K562 (cell line): ENCODE data around the gene TRIM37.

Experiments
- CBFB ChIP-seq: sonication (generic); formaldehyde crosslinking; IDR thresholded peaks from 2 replicates; pipeline ENCODE4 v1.4.0; 2020; ENCODE audit warnings: mild to moderate bottlenecking, missing genetic modification reagents
- EGR1 ChIP-seq: fragments of 450-650 bp; conservative IDR thresholded peaks from 2 replicates; pipeline ENCODE4 v1.6.1; 2017; ENCODE audit warnings: mild to moderate bottlenecking
- GABPA ChIP-seq: fragments of 200-800 bp; sonication (Bioruptor generic); conservative IDR thresholded peaks from 2 replicates; pipeline ENCODE4 v1.6.1; 2016; ENCODE audit warnings: low read depth, missing genetic modification characterization, missing compliant biosample characterization
- MTA2 ChIP-seq: fragments of 450-650 bp; IDR thresholded peaks from 2 replicates; pipeline ENCODE4 v1.6.1; 2016; ENCODE audit warnings: low read depth
- NR2C2 ChIP-seq, 2 experiments: fragments of 200-800 bp in 1 of 2; sonication (Bioruptor generic) in 1 of 2; sonication (generic) in 1 of 2; formaldehyde crosslinking in 1 of 2; IDR thresholded peaks; 2 replicates each; pipeline versions ENCODE4 v1.6.1 to v1.8.0; 2016 to 2022; ENCODE audit warnings: mild to moderate bottlenecking in 1 of 2, missing compliant biosample characterization in 1 of 2, missing genetic modification characterization in 1 of 2, missing genetic modification reagents in 1 of 2
- POLR2A ChIP-seq: fragments of 450-650 bp; conservative IDR thresholded peaks from 2 replicates; pipeline ENCODE4 v1.6.1; 2016
- TF ChIP-seq, protein P1 (sequence below): fragments of 250-450 bp; sonication (Bioruptor Pico); IDR thresholded peaks from 2 replicates; pipeline ENCODE4 v1.5.0; 2020; ENCODE audit warnings: mild to moderate bottlenecking, borderline replicate concordance
- TF ChIP-seq, protein P2 (sequence below), 3 experiments: IDR thresholded peaks in 2 of 3; conservative IDR thresholded peaks in 1 of 3; 2 replicates each; pipeline ENCODE4 v1.5.1; 2011 to 2012; ENCODE audit warnings: low read length in 3 of 3, mild to moderate bottlenecking in 3 of 3, control low read depth in 2 of 3, improper control_type of control experiment in 1 of 3, inconsistent platforms in 1 of 3, low read depth in 1 of 3, mixed read lengths in 1 of 3, moderate library complexity in 1 of 3; ENCODE audit not compliant: insufficient read depth in 2 of 3
- TF ChIP-seq, protein P3 (sequence below): IDR thresholded peaks from 2 replicates; pipeline ENCODE4 v1.6.1; 2012; ENCODE audit warnings: low read depth, low read length, improper control_type of control experiment, borderline replicate concordance
- TF ChIP-seq, protein P4 (sequence below): fragments of 200-800 bp; sonication (Bioruptor generic); IDR thresholded peaks from 2 replicates; pipeline ENCODE4 v1.6.1; 2017; ENCODE audit warnings: missing genetic modification characterization, missing compliant biosample characterization

DNA sequence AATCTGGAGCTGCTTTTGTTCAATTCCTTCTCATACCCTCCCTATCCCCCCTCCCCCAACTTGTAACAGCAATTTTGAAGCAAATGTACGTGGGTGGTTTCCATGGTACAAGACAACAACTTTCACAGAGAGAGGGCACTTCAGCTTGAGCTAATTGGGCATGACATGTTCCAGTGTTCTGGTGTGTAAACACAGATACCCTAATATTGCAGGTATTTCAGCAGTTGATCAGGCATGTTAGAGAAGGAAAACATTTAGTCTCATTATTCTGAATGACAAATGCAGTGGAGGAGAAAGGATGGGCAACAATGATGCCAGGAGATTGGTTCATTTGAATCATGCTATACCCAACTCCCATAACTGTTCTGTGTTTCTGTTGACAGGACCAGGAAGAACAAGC, 137.5 kb downstream of the TRIM37 start:
- TF ChIP-seq EGR1, result no peak; the same call in 1 of the 2 replicates
- no peak for TF ChIP-seq CBFB (CRISPR knock-in tag)
- TF ChIP-seq NR2C2 (CRISPR knock-in tag; IDR thresholded peaks at IDR 0.05), result no peak
- TF ChIP-seq NR2C2 (tag; IDR thresholded peaks at IDR 0.05), result no peak
- TF ChIP-seq, protein P1, sequence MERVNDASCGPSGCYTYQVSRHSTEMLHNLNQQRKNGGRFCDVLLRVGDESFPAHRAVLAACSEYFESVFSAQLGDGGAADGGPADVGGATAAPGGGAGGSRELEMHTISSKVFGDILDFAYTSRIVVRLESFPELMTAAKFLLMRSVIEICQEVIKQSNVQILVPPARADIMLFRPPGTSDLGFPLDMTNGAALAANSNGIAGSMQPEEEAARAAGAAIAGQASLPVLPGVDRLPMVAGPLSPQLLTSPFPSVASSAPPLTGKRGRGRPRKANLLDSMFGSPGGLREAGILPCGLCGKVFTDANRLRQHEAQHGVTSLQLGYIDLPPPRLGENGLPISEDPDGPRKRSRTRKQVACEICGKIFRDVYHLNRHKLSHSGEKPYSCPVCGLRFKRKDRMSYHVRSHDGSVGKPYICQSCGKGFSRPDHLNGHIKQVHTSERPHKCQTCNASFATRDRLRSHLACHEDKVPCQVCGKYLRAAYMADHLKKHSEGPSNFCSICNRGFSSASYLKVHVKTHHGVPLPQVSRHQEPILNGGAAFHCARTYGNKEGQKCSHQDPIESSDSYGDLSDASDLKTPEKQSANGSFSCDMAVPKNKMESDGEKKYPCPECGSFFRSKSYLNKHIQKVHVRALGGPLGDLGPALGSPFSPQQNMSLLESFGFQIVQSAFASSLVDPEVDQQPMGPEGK (CRISPR knock-in tag), result no peak
- TF ChIP-seq, protein P2, sequence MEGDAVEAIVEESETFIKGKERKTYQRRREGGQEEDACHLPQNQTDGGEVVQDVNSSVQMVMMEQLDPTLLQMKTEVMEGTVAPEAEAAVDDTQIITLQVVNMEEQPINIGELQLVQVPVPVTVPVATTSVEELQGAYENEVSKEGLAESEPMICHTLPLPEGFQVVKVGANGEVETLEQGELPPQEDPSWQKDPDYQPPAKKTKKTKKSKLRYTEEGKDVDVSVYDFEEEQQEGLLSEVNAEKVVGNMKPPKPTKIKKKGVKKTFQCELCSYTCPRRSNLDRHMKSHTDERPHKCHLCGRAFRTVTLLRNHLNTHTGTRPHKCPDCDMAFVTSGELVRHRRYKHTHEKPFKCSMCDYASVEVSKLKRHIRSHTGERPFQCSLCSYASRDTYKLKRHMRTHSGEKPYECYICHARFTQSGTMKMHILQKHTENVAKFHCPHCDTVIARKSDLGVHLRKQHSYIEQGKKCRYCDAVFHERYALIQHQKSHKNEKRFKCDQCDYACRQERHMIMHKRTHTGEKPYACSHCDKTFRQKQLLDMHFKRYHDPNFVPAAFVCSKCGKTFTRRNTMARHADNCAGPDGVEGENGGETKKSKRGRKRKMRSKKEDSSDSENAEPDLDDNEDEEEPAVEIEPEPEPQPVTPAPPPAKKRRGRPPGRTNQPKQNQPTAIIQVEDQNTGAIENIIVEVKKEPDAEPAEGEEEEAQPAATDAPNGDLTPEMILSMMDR (IDR thresholded peaks at IDR 0.05 in 2 of 3, conservative IDR thresholded peaks at IDR 0.05 in 1 of 3; ENCODE audit: insufficient read depth in 2 of 3, low read depth in 1 of 3, low read length in 3 of 3), result no peak
- TF ChIP-seq POLR2A, result no peak
- TF ChIP-seq GABPA (tag), result no peak
- TF ChIP-seq, protein P3, sequence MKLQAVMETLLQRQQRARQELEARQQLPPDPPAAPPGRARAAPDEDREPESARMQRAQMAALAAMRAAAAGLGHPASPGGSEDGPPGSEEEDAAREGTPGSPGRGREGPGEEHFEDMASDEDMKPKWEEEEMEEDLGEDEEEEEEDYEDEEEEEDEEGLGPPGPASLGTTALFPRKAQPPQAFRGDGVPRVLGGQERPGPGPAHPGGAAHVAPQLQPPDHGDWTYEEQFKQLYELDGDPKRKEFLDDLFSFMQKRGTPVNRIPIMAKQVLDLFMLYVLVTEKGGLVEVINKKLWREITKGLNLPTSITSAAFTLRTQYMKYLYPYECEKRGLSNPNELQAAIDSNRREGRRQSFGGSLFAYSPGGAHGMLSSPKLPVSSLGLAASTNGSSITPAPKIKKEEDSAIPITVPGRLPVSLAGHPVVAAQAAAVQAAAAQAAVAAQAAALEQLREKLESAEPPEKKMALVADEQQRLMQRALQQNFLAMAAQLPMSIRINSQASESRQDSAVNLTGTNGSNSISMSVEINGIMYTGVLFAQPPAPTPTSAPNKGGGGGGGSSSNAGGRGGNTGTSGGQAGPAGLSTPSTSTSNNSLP, result no peak
- no peak for TF ChIP-seq MTA2
- TF ChIP-seq, protein P4, sequence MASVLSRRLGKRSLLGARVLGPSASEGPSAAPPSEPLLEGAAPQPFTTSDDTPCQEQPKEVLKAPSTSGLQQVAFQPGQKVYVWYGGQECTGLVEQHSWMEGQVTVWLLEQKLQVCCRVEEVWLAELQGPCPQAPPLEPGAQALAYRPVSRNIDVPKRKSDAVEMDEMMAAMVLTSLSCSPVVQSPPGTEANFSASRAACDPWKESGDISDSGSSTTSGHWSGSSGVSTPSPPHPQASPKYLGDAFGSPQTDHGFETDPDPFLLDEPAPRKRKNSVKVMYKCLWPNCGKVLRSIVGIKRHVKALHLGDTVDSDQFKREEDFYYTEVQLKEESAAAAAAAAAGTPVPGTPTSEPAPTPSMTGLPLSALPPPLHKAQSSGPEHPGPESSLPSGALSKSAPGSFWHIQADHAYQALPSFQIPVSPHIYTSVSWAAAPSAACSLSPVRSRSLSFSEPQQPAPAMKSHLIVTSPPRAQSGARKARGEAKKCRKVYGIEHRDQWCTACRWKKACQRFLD (CRISPR knock-in tag), result no peak
